AG04450 (cell line): Measurements from ENCODE around the gene RPS16. TPM values are rescaled to one million over a fixed set of nuclear protein-coding genes. Genes with fewer than 3 reads are reported as not detected.

Experiments
- CTCF ChIA-PET: fragments of 300-600, 350-600 bp; formaldehyde crosslinking; extraction: SDS; loops from one replicate; lab custom pipeline; 2022; ENCODE audit warnings: antibody characterized with exemption, inconsistent platforms; lab: Charles Lee
- POLR2A ChIA-PET: fragments of 350-600 bp; formaldehyde crosslinking; extraction: SDS; loops from one replicate; lab custom pipeline; 2021; ENCODE audit warnings: antibody characterized with exemption, inconsistent platforms; lab: Yijun Ruan, JAX
- DNase-seq: peaks from one replicate; pipeline ENCODE4 v3.0.0-alpha.2; 2011; ENCODE audit warnings: low read depth, low spot score
- H3K27ac ChIP-seq: one replicate; pipeline ENCODE4 v1.5.1; 2012; ENCODE audit warnings: low read depth, low read length, control low read depth
- H3K27me3 ChIP-seq: one replicate; pipeline ENCODE4 v1.6.0; 2012; ENCODE audit warnings: low read length; ENCODE audit not compliant: control insufficient read depth, insufficient read depth
- H3K4me3 ChIP-seq: 2 replicates; pipeline ENCODE4 v1.5.1; 2011; ENCODE audit warnings: mild to moderate bottlenecking, low read depth, low read length, control low read depth
- H3K9me3 ChIP-seq: 2 replicates; pipeline ENCODE4 v1.5.1; 2012; ENCODE audit warnings: low read length; ENCODE audit not compliant: control insufficient read depth, insufficient read depth
- polyA plus RNA-seq: library from polyadenylated mRNA; depleted of rRNA; stranded (reverse); fragments of >200 nt; gene quantifications from 2 replicates; pipeline ENCODE4 v1.2.3, GENCODE V29; 2011
- TF ChIP-seq, protein P1 (sequence below): IDR thresholded peaks from 2 replicates; pipeline ENCODE4 v1.5.1; 2011; ENCODE audit warnings: low read depth, low read length, control low read depth, inconsistent platforms

Gene RPS16
- polyA plus RNA-seq, 1 experiment = 1,488 TPM

DNA sequence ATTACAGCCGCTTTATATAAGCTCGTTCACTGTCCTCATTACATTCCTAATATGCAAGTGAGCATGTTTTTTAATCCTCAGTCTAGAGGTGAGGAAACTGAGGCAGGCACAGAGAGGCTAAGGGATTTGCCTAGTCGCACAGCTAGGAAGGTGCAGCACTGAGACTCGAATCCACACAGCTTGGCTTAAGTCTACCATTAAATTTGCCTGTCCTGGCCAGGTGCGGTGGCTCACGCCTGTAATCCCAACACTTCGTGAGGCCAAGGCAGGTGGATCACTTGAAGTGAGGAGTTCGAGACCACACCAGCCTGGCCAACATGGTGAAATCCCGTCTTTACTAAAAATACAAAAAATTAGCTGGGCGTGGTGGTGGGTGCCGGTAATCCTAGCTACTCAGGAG is 8.0 kb downstream of the RPS16 start:
- Histone ChIP-seq H3K27me3 (no peaks in the 10 kb centered on the region), H3K9me3 (no peaks in the 10 kb centered on the region), H3K4me3 (no peak overlapping the region), H3K27ac (peak overlapping the region; percentile 99)
- no peak for DNase-seq
- POLR2A ChIA-PET = interaction anchor here (1.1 to 4.9 kb wide), 7 partner anchors 8 to 53 kb away, joined by 3 to 43 read pairs (median 6); partner anchors contain the start of genes RPS16 and TIMM50
- CTCF ChIA-PET = interaction anchor here (0.6 to 1.3 kb wide), 3 partner anchors 14 to 47 kb away, joined by 3 to 4 read pairs (median 3); no protein-coding TSS in a partner anchor
- TF ChIP-seq, protein P1, sequence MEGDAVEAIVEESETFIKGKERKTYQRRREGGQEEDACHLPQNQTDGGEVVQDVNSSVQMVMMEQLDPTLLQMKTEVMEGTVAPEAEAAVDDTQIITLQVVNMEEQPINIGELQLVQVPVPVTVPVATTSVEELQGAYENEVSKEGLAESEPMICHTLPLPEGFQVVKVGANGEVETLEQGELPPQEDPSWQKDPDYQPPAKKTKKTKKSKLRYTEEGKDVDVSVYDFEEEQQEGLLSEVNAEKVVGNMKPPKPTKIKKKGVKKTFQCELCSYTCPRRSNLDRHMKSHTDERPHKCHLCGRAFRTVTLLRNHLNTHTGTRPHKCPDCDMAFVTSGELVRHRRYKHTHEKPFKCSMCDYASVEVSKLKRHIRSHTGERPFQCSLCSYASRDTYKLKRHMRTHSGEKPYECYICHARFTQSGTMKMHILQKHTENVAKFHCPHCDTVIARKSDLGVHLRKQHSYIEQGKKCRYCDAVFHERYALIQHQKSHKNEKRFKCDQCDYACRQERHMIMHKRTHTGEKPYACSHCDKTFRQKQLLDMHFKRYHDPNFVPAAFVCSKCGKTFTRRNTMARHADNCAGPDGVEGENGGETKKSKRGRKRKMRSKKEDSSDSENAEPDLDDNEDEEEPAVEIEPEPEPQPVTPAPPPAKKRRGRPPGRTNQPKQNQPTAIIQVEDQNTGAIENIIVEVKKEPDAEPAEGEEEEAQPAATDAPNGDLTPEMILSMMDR = no peak

DNA sequence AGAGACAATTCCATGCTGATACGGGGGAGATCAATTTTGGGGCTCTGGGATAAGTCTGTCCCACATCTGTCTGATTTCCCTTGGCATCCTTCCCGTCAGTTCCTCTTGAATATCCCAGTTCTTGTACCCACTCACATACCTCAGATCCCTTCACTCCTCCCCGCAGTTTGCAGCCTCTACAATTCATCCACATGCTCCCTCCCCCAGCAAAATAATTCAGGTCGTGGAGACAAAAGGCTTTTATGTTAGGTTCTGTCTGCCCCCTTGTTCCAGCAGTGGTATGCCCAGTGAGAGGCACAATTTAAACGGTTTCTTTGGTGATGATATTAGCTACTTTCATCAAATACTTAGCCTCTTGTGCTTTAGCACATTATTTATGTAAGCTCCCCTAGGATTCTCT is 9.6 kb downstream of the RPS16 start:
- Histone ChIP-seq H3K27me3 (no peaks in the 10 kb centered on the region), H3K4me3 (no peak overlapping the region), H3K27ac (no peak overlapping the region), H3K9me3 (no peaks in the 10 kb centered on the region)
- TF ChIP-seq, protein P1 = no peak
- ChIA-PET CTCF (interaction anchor here (0.7 kb wide), 1 partner anchor 70 kb away, joined by 3 read pairs; no protein-coding TSS in a partner anchor), POLR2A (interaction anchor here (0.6 to 4.9 kb wide), 3 partner anchors 9 to 556 kb away, joined by 3 to 43 read pairs (median 6); partner anchors contain the start of gene RPS16)
- no peak for DNase-seq

DNA sequence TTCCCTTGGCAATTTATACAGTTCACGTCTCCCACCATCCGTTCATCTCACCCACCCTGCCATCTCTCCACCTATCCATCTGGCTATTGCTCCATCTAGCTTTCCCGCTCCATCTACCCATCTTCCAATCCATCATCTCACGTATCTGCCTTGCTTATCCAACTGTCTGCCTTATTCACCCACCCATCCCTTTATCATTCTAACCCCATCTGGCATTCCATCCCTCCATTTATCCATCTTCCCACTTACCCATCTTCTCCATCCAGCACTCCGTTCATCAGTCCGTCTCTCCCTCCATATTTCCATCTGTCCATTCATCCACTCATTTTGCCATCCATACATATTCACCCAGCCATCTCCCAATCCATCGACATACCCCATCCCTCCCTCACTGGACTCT is 10.0 kb downstream of the RPS16 start:
- H3K9me3 ChIP-seq = no peaks in the 10 kb centered on the region; the same call in 1 of the 2 replicates
- no peak for DNase-seq
- ChIA-PET POLR2A (interaction anchor here (4.9 kb wide), 1 partner anchor 10 kb away, joined by 43 read pairs; the partner anchor contains the start of gene RPS16), CTCF (no interaction called here)
- TF ChIP-seq, protein P1 = no peak
- no peaks in the 10 kb centered on the region for H3K27me3 ChIP-seq
- no peak overlapping the region for H3K27ac ChIP-seq
- no peak overlapping the region for H3K4me3 ChIP-seq

DNA sequence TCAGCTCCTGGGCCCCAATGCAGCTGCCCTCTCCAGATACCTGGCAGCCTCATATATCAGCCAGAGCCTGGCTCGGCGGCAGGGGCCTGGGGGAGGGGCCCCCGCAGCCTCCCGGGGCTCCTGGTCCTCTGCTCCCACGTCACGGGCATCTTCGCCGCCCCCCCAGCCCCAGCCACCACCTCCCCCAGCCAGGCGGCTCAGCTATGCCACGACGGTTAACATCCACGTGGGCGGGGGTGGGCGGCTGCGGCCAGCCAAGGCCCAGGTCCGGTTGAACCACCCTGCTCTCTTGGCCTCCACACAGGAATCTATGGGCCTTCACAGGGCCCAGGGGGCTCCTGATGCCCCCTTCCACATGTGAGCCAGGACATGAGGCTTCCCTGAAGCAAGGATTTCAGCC is 10.8 kb downstream of the RPS16 start:
- H3K27me3 ChIP-seq = no peaks in the 10 kb centered on the region
- H3K27ac ChIP-seq = no peak overlapping the region
- DNase-seq = no peak
- no peak overlapping the region for H3K4me3 ChIP-seq
- no peaks in the 10 kb centered on the region; the same call in 1 of the 2 replicates for H3K9me3 ChIP-seq
- TF ChIP-seq, protein P1 = no peak
- POLR2A ChIA-PET = interaction anchor here (4.9 kb wide), 1 partner anchor 11 kb away, joined by 43 read pairs; the partner anchor contains the start of gene RPS16
- CTCF ChIA-PET = no interaction called here
